Sigmoid colon (tissue), 7 donors: ENCODE data around the gene IRS2. TPM values are rescaled to one million over a fixed set of nuclear protein-coding genes. Genes with fewer than 3 reads are reported as not detected.

ENCODE experiments used
- DNase-seq: peaks from one replicate; pipeline ENCODE4 v3.0.0-alpha.2; 2019
- H3K27ac ChIP-seq, 4 donors: fragments of 200-600 bp; sonication (generic); one replicate each; pipeline ENCODE4 v1.5.1; 2016 to 2019; ENCODE audit warnings: mild to moderate bottlenecking in 1 of 4
- H3K27me3 ChIP-seq, 3 donors: fragments of 200-600 bp; sonication (generic); one replicate each; pipeline ENCODE4 v1.5.1; 2019; ENCODE audit warnings: mild to moderate bottlenecking in 1 of 3
- H3K36me3 ChIP-seq, 4 donors: fragments of 200-600 bp; sonication (generic); one replicate each; pipeline ENCODE4 v1.5.1; 2016 to 2019
- H3K4me1 ChIP-seq, 4 donors: fragments of 200-600 bp; sonication (generic); one replicate each; pipeline ENCODE4 v1.5.1; 2017 to 2019
- H3K4me3 ChIP-seq, 4 donors: fragments of 200-600 bp; sonication (generic); one replicate each; pipeline ENCODE4 v1.5.1; 2017 to 2019; ENCODE audit warnings: mild to moderate bottlenecking in 2 of 4, moderate library complexity in 1 of 4
- H3K9me3 ChIP-seq, 4 donors: fragments of 200-600 bp in 3 of 4; sonication (generic) in 3 of 4; one replicate each; pipeline versions ENCODE4 v1.5.1 to v1.6.1; 2013 to 2019
- CTCF ChIP-seq, 4 experiments: fragments of 450-650 bp in 3 of 4; fragments of 200-600 bp in 1 of 4; IDR thresholded peaks; one replicate each; pipeline ENCODE4 v1.5.1; 2016 to 2019; ENCODE audit warnings: antibody characterized with exemption in 4 of 4, mild to moderate bottlenecking in 3 of 4, moderate library complexity in 2 of 4
- EP300 ChIP-seq, 4 donors: sonication (generic); formaldehyde crosslinking; IDR thresholded peaks; one replicate each; pipeline ENCODE4 v1.6.1; 2017; ENCODE audit warnings: antibody characterized with exemption in 4 of 4
- POLR2A ChIP-seq, 2 donors: fragments of 450-650 bp; IDR thresholded peaks; one replicate each; pipeline ENCODE4 v1.6.1; 2016; ENCODE audit warnings: antibody characterized with exemption in 2 of 2, mild to moderate bottlenecking in 2 of 2, moderate library complexity in 2 of 2
- POLR2AphosphoS5 ChIP-seq, 4 donors: sonication (generic); formaldehyde crosslinking; IDR thresholded peaks; one replicate each; pipeline ENCODE4 v1.6.1; 2017; ENCODE audit warnings: antibody characterized with exemption in 4 of 4
- WGBS, 2 donors: extraction: QIAGEN DNeasy Blood & Tissue Kit; methylation state at CpG; one replicate each; pipeline ENCODE4 v1.1.7; 2013; 5-methylcytosine and 5-hydroxymethylcytosine counted together
- intact Hi-C: fragments of 100-400 bp; cut with DNase I; formaldehyde crosslinking; loops from one replicate; pipeline ENCODE4 v1.15.1; 2023
- polyA plus RNA-seq, 3 donors: library from polyadenylated mRNA; stranded (reverse); fragments of 200-250 nt; gene quantifications; one replicate each; pipeline ENCODE4 v1.2.3, GENCODE V29; 2013
- total RNA-seq, 4 donors: library from RNA; depleted of rRNA; stranded (reverse); fragments of >200 nt; gene quantifications; one replicate each; pipeline ENCODE4 v1.1.0, GENCODE V29; 2016
- donor health status: healthy with polysubstance abuse.
- donor health status: Bipolar disorder and iron deficiency.
- donor health status: healthy.

The IRS2 gene
- total and polyA plus RNA-seq, 7 donors: 3.6 to 21.9 (median 15.3) TPM

DNA sequence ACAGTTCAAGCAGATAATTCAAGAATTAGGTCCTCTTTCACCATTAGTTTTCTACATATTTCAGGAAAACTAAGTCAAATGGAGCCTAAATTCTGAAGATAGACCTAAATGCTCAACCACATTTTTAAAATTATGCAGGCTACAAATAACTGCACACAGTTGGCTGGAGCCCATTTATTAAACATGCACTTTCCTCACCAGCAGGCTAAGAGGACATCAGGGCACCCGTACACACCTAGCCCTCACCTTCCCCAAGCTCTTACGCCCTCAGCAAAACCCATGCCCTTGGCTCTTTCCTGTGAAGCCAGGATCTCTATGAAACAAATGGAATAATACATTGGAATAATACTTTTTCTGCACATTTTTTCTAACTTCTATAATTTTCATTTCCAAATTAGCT is 18.2 kb downstream of the IRS2 start:
- Histone ChIP-seq H3K4me3 (no peak overlapping the region), H3K27ac (no peak overlapping the region), H3K4me1 (peaks cover 0 to 64% (median 54%) of the 10 kb centered on the region in 4 donors), H3K9me3 (no peaks in the 10 kb centered on the region), H3K36me3 (peaks cover 0 to 16% (median 1%) of the 10 kb centered on the region in 4 donors), H3K27me3 (no peaks in the 10 kb centered on the region)
- no peak for DNase-seq
- TF ChIP-seq POLR2A (IDR thresholded peaks at IDR 0.05): no peak
- no peak for TF ChIP-seq CTCF (IDR thresholded peaks at IDR 0.05)
- WGBS, 2 donors: 95 to 99% methylated on average over 2 of the region's 2 CpGs
- intact Hi-C loops: no loop called here

- TF ChIP-seq CTCF (IDR thresholded peaks at IDR 0.05) (no peak), EP300 (IDR thresholded peaks at IDR 0.05) (no peak), POLR2AphosphoS5 (IDR thresholded peaks at IDR 0.05) (no peak), POLR2A (IDR thresholded peaks at IDR 0.05) (no peak)
- Histone ChIP-seq H3K27ac (no peak overlapping the region), H3K4me1 (peaks cover 0 to 76% (median 66%) of the 10 kb centered on the region in 4 donors), H3K4me3 (no peak overlapping the region), H3K9me3 (no peaks in the 10 kb centered on the region), H3K27me3 (no peaks in the 10 kb centered on the region), H3K36me3 (peaks cover 0 to 13% (median 1%) of the 10 kb centered on the region in 4 donors)
- DNase-seq: no peak
- WGBS, 2 donors: 76 to 81% methylated on average over 5 of the region's 5 CpGs
- intact Hi-C loops: no loop called here
These were observed 19.4 kb downstream of the IRS2 start for GRCh38 chr13:109767023-109767422.

DNA sequence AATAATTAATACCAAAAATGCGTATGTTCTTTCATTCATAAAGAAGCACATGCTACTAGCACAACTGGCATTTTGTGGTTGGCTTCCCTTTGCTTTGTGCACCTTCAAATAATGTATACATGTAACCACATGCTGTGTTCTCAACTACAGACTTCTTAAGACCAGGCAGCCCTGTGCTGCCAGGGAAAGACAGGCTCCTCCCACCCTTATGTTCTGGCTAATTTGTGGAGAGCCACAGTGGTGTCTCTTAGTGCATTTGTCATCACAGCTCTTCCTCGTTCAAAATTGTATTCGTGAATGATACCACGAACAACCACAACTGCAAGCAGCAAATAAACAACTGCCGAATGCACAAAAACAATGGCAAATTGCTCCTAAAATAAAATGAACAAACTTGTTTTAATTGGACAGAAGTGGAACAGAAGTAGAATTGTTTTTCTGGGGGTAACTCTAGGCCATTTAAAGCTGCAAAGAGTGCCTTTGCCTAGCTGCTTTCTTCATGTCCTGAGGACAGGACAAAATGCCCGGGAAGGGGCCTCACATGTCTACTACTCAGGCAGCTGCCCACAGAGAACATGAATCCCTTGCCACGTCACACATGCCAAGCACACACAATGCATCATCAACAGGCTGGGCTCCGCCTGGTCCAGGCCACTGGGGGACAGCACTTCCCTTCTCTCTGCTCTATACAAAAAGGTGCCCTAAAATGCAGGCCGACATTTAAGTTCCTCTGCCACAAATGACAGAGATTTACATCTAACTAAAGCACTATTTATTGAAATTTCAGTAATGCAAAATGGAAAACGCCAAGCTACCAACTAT is 21.7 kb downstream of the IRS2 start:
- 72 to 84% methylated on average over 10 of the region's 10 CpGs for WGBS, 2 donors
- no peaks in the 10 kb centered on the region for H3K27me3 ChIP-seq
- no peak overlapping the region for H3K27ac ChIP-seq
- H3K4me3 ChIP-seq: no peak overlapping the region
- H3K36me3 ChIP-seq: peaks cover 0 to 3% (median 0%) of the 10 kb centered on the region in 4 donors
- DNase-seq: no peak
- no peaks in the 10 kb centered on the region for H3K9me3 ChIP-seq
- H3K4me1 ChIP-seq: peaks cover 0 to 73% (median 68%) of the 10 kb centered on the region in 4 donors
- no peak for TF ChIP-seq POLR2A (IDR thresholded peaks at IDR 0.05)
- TF ChIP-seq EP300 (IDR thresholded peaks at IDR 0.05): no peak
- no peak for TF ChIP-seq CTCF (IDR thresholded peaks at IDR 0.05)
- TF ChIP-seq POLR2AphosphoS5 (IDR thresholded peaks at IDR 0.05): no peak
- intact Hi-C loops: no loop called here

DNA sequence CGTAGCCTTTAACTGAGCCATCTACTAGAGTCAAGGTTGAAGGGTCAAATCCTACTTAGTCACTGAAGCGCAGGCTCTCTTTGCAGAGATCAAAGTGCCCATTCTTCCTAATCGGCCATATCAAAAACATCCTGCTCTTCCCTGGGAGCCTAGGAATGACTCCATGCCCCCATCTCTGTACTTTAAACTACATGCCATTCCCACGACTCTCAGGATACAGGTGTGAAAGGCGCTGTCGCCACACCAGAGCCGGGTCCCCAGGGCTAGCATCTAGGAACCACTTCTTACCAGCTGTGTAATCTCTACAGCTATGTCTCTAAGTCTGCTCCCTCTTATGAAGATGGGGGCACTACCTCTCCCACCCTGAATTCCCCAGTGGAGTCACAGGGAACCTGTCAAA is 22.3 kb downstream of the IRS2 start:
- Histone ChIP-seq H3K27me3 (no peaks in the 10 kb centered on the region), H3K4me1 (peaks cover 0 to 68% (median 67%) of the 10 kb centered on the region in 4 donors), H3K36me3 (peaks cover 0 to 3% (median 0%) of the 10 kb centered on the region in 4 donors), H3K9me3 (no peaks in the 10 kb centered on the region), H3K4me3 (no peak overlapping the region), H3K27ac (no peak overlapping the region)
- TF ChIP-seq POLR2AphosphoS5 (IDR thresholded peaks at IDR 0.05): no peak
- no peak for TF ChIP-seq EP300 (IDR thresholded peaks at IDR 0.05)
- TF ChIP-seq POLR2A (IDR thresholded peaks at IDR 0.05): no peak
- no peak for TF ChIP-seq CTCF (IDR thresholded peaks at IDR 0.05)
- WGBS, 2 donors: 86 to 89% methylated on average over 7 of the region's 7 CpGs
- intact Hi-C loops: no loop called here
- no peak for DNase-seq
